HL-60 (cell line): ENCODE data around the gene UNC5C.

ENCODE experiments used
- DNase-seq, 2 experiments: peaks; one replicate each; pipeline ENCODE4 v3.0.0-alpha.2; 2010 to 2020; ENCODE audit warnings: low read depth in 1 of 2, low spot score in 1 of 2
- H3K27ac ChIP-seq: fragments of 250-450 bp; sonication (Bioruptor Pico); replicated peaks from 2 replicates; pipeline ENCODE4 v1.5.1; 2020; ENCODE audit warnings: mild to moderate bottlenecking, moderate library complexity
- H3K27me3 ChIP-seq: fragments of 250-450 bp; sonication (Bioruptor Pico); 2 replicates; pipeline ENCODE4 v1.5.1; 2021; ENCODE audit warnings: mild to moderate bottlenecking, moderate library complexity; ENCODE audit not compliant: insufficient read depth, poor library complexity, severe bottlenecking
- H3K4me3 ChIP-seq: replicated peaks from 2 replicates; pipeline ENCODE4 v1.5.1; 2011; ENCODE audit warnings: mild to moderate bottlenecking, control low read depth, low read length; ENCODE audit not compliant: insufficient read depth
- GABPA ChIP-seq: IDR thresholded peaks from 2 replicates; pipeline ENCODE4 v1.6.1; 2012; ENCODE audit warnings: low read depth
- POLR2AphosphoS5 ChIP-seq: IDR thresholded peaks from 2 replicates; pipeline ENCODE4 v1.6.1; 2012; ENCODE audit warnings: low read depth
- SPI1 ChIP-seq: IDR thresholded peaks from 2 replicates; pipeline ENCODE4 v1.6.1; 2012; ENCODE audit warnings: low read depth, mild to moderate bottlenecking, borderline replicate concordance
- TF ChIP-seq, protein P1 (sequence below): IDR thresholded peaks from 2 replicates; pipeline ENCODE4 v1.6.1; 2012; ENCODE audit warnings: low read depth; ENCODE audit not compliant: insufficient replicate concordance
- TF ChIP-seq, protein P2 (sequence below): IDR thresholded peaks from one replicate; pipeline ENCODE4 v1.5.1; 2011; ENCODE audit warnings: low read length, control low read depth, inconsistent platforms; ENCODE audit not compliant: insufficient read depth

UNC5C gene

DNA sequence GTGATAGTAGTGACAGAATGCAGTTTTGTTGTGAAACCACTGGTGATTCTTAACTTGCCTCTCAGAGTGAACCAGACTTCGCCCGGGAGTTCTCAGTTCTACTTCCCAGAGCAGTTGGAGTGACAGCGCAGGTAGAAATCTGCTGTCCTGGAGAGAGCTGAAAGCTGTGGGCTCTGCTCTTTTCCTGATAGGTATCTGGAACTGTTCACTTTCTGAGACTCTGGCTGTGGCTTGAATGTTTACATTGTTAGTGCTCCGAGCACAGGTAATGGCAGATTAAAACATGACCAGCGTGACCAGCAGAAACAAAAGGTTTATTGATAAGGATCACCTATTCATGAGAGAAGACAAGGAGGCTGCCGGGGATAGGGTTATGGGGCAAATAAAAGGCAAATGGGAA, 430.3 kb downstream of the UNC5C start:
- Histone ChIP-seq H3K4me3 (no peak overlapping the region), H3K27me3 (no peaks in the 10 kb centered on the region), H3K27ac (no peak overlapping the region)
- DNase-seq: no peak
- no peak for TF ChIP-seq SPI1
- TF ChIP-seq, protein P1, sequence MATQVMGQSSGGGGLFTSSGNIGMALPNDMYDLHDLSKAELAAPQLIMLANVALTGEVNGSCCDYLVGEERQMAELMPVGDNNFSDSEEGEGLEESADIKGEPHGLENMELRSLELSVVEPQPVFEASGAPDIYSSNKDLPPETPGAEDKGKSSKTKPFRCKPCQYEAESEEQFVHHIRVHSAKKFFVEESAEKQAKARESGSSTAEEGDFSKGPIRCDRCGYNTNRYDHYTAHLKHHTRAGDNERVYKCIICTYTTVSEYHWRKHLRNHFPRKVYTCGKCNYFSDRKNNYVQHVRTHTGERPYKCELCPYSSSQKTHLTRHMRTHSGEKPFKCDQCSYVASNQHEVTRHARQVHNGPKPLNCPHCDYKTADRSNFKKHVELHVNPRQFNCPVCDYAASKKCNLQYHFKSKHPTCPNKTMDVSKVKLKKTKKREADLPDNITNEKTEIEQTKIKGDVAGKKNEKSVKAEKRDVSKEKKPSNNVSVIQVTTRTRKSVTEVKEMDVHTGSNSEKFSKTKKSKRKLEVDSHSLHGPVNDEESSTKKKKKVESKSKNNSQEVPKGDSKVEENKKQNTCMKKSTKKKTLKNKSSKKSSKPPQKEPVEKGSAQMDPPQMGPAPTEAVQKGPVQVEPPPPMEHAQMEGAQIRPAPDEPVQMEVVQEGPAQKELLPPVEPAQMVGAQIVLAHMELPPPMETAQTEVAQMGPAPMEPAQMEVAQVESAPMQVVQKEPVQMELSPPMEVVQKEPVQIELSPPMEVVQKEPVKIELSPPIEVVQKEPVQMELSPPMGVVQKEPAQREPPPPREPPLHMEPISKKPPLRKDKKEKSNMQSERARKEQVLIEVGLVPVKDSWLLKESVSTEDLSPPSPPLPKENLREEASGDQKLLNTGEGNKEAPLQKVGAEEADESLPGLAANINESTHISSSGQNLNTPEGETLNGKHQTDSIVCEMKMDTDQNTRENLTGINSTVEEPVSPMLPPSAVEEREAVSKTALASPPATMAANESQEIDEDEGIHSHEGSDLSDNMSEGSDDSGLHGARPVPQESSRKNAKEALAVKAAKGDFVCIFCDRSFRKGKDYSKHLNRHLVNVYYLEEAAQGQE: no peak
- no peak for TF ChIP-seq POLR2AphosphoS5
- TF ChIP-seq GABPA: no peak
- TF ChIP-seq, protein P2, sequence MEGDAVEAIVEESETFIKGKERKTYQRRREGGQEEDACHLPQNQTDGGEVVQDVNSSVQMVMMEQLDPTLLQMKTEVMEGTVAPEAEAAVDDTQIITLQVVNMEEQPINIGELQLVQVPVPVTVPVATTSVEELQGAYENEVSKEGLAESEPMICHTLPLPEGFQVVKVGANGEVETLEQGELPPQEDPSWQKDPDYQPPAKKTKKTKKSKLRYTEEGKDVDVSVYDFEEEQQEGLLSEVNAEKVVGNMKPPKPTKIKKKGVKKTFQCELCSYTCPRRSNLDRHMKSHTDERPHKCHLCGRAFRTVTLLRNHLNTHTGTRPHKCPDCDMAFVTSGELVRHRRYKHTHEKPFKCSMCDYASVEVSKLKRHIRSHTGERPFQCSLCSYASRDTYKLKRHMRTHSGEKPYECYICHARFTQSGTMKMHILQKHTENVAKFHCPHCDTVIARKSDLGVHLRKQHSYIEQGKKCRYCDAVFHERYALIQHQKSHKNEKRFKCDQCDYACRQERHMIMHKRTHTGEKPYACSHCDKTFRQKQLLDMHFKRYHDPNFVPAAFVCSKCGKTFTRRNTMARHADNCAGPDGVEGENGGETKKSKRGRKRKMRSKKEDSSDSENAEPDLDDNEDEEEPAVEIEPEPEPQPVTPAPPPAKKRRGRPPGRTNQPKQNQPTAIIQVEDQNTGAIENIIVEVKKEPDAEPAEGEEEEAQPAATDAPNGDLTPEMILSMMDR: no peak

DNA sequence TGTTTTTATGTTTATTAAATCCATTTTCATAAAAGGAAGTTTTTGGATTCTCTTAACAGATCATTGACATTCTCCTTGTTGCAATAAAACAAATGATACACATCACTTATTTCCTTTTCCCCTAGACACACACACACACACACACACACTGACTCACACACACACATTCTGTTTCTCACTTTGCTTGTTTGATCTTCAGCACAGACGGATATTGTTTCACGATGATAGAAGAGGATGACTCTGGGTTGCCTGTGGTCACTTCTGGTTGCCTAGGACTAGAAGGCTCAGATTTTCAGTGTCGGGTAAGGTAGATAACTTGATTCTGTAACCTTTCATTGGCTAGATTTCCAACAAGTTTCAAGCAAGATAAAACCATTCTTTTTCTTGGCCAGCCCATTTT, 434.3 kb downstream of the UNC5C start:
- Histone ChIP-seq H3K27ac (no peak overlapping the region), H3K27me3 (no peaks in the 10 kb centered on the region), H3K4me3 (no peak overlapping the region)
- DNase-seq: no peak
- TF ChIP-seq, protein P1: no peak
- no peak for TF ChIP-seq POLR2AphosphoS5
- no peak for TF ChIP-seq SPI1
- TF ChIP-seq, protein P2: no peak
- TF ChIP-seq GABPA: no peak
